VCaP (cell line): ENCODE measurements around the gene KLHL3.

Source experiments
- H3K27ac ChIP-seq: fragments of 450-650 bp; 2 replicates; pipeline ENCODE4 v1.5.1; 2017
- TF ChIP-seq, protein P1 (sequence below): fragments of 450-650 bp; conservative IDR thresholded peaks from 2 replicates; pipeline ENCODE4 v1.5.1; 2017; ENCODE audit warnings: mild to moderate bottlenecking, moderate library complexity

The KLHL3 gene

DNA sequence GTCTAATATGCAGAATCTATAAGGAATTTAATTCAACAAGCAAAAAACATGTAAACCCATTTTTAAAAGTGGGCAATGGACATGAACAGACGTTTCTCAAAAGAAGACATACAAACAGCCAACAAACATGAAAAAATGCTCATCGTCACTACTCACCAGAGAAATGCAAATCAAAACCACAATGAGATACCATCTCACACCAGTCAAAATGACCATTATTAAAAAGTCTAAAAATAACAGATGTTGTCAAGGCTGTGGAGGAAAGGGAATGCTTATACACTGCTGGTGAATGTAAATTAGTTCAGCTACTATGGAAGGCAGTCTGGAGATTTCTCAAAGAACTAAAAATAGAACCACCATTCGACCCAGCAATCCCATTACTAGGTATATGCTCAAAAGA lies 3.1 kb upstream of the KLHL3 start:
- no peak overlapping the region for H3K27ac ChIP-seq
- TF ChIP-seq, protein P1, sequence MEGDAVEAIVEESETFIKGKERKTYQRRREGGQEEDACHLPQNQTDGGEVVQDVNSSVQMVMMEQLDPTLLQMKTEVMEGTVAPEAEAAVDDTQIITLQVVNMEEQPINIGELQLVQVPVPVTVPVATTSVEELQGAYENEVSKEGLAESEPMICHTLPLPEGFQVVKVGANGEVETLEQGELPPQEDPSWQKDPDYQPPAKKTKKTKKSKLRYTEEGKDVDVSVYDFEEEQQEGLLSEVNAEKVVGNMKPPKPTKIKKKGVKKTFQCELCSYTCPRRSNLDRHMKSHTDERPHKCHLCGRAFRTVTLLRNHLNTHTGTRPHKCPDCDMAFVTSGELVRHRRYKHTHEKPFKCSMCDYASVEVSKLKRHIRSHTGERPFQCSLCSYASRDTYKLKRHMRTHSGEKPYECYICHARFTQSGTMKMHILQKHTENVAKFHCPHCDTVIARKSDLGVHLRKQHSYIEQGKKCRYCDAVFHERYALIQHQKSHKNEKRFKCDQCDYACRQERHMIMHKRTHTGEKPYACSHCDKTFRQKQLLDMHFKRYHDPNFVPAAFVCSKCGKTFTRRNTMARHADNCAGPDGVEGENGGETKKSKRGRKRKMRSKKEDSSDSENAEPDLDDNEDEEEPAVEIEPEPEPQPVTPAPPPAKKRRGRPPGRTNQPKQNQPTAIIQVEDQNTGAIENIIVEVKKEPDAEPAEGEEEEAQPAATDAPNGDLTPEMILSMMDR = no peak

DNA sequence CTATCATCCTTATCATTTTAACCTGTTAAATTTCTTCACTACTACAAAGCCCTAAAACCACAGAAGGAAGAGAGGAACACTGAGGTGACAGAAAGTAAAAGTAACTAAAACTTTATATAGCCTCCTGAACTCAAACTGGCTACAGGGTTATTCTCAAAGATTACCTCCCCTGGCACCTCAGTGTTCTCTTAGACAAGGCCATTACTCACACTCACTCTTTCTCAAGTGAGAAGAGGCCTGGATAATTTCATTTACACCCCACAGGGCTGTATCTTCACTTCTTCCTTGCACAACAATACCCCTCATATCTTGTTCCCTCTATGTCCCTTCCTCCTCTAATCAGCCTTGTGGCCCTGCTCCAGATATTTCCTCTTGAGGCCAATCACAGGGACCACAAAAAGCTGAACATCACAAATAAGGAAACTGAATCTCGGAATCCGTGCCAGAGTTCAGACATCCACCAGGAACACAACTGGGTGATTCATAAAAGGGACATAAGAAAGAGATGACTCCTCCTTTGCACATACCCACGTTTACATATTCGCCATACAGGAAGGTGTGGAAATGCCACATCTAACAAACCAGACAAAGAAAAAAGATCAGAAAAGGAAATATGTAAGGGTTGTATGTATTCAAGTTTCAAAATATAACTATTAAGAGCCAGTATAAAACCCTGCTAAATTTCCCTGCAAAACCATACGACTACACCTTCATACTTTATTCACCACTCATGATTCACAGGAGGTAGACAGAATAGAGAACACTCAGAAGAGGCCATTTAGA lies 1.7 kb upstream of the KLHL3 start:
- H3K27ac ChIP-seq = no peak overlapping the region
- TF ChIP-seq, protein P1 = no peak

DNA sequence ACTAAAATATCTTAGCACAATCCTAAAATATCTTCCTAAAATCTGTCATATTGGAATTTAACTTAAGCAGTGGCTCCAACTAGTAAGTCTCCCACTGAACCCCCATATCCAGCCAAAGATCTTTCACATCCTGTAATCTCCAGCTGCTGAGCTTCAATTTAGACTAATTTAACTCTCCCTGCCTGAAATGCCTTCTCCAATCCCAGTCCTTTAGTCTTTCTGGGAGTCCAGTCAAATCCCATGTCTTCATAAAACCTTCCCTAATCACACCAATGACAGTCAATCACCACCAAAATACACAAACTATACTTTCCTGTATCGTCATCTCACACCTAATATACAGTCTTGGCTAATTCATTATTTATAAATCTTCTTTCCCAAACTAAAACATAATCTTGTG lies 607 bp upstream of the KLHL3 start:
- H3K27ac ChIP-seq = peak overlapping the region; percentile 77
- TF ChIP-seq, protein P1 = no peak

DNA sequence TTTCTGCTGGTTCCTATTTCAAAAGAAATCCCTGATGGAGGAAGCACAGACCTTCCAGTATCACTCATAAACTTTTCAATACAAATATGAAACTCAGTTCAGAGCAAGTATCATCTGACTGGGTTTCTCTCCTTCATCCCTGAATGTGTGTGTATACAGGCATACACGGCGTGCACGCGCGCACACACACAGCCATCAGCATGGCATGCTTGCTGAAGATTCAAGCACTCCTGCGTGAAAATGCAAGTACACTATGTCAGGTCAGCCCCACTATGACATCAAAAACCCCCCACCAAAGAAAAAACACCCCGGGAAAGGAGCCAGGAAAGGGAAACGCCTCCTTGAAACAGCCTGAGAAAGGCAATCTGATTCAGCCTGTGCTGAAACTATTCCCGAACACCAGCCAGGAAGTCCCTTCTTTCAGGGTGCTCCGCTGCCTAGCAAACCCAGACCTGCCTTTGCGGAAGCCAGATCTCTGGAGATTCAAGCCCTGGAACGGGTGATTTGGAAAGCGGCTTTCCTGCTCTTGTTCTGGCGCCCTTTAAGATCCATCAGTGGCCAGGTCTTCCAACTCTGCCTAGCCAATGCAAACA lies 831 bp downstream of the KLHL3 start:
- peak overlapping the region; percentile 77 for H3K27ac ChIP-seq
- TF ChIP-seq, protein P1 = no peak

DNA sequence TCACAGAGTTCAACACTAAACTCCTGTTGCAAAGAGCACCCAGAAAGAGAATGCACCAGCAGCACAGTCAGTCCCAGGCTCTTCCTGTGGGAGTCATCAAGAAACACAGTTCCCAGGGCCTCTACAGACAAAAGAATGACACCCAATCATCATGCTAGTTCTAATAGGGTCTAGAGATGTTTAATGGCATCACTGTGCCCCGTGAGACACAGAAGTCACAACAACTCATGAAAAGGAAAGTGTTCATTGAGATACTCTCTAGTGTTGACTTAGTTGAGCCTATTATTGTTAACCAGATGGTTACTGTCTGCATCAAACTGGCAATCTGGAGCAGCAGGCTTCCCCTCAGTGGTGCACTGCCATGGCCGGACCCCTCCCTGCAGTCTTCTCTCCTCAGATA lies 1.6 kb downstream of the KLHL3 start:
- H3K27ac ChIP-seq = peak overlapping the region; percentile 77

DNA sequence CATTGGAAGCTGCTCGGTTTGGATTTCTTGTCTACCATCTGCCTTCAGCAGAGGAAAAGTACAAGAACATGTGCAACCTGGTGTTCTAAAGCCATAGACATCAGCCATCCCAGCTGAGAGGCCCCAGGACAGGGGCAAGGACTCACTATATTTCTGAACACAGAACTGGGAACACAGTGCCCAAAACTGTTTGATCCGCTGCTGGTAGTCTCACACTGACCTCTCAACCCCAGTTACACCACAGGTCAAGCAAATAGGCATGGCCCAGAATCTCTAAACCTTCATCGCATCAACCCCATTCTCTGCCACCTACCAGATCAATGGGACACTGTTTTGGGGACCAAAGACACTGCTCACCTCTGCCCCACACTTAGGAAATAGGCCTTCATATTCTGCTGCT lies 2.0 kb downstream of the KLHL3 start:
- H3K27ac ChIP-seq = no peak overlapping the region
- TF ChIP-seq, protein P1 = no peak

More for the DNA sequence above, 1.6 kb downstream of the KLHL3 start:
- TF ChIP-seq, protein P1 = no peak

DNA sequence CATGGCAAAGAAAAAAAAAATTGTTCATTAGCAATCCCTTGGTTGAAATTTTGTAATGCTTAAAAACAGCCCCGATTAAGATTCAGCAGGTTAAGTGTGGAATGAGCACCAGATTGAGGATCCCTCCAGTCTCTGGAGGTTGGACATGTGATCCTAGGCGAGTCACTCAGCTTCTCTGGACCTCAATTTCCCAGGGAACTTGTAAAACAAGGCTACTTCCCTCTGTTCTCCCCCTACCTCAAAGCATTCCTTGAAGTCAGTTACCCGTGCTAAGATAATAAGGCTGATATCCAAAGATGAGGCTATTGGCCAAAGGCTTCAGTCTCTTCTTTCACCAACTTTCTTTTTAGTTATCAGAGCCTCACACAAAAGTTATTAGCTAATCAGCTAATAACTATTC lies 2.9 kb downstream of the KLHL3 start:
- TF ChIP-seq, protein P1 = no peak
- no peak overlapping the region for H3K27ac ChIP-seq
